GM18867 (cell line): ENCODE measurements around the gene TCEAL1.

Experiments
- ATAC-seq: cut with Tn5 transposase; IDR thresholded peaks from one replicate; pipeline ENCODE4 v1.9.1; 2021; ENCODE audit warnings: mild to moderate bottlenecking, moderate library complexity; ENCODE audit not compliant: unreplicated experiment

Gene TCEAL1

GRCh38 chrX:103674531-103675454, 46.0 kb downstream of the TCEAL1 start:
- ATAC-seq: no peak

GRCh38 chrX:103678199-103678993, 49.6 kb downstream of the TCEAL1 start:
- no peak for ATAC-seq
